Epithelial cell of esophagus (primary cell): Measurements from ENCODE around the gene FEZF2.

Experiments used
- DNase-seq: peaks from one replicate; pipeline ENCODE4 v3.0.0; 2010; ENCODE audit warnings: low read depth
- H3K4me3 ChIP-seq: 2 replicates; pipeline ENCODE4 v1.5.1; 2011; ENCODE audit warnings: mild to moderate bottlenecking, low read length, control low read depth
- CTCF ChIP-seq: IDR thresholded peaks from 2 replicates; pipeline ENCODE4 v1.5.1; 2011; ENCODE audit warnings: low read depth, mild to moderate bottlenecking, low read length, control low read depth, inconsistent platforms; ENCODE audit not compliant: insufficient read depth; ENCODE audit errors: missing control alignments

The FEZF2 gene

DNA sequence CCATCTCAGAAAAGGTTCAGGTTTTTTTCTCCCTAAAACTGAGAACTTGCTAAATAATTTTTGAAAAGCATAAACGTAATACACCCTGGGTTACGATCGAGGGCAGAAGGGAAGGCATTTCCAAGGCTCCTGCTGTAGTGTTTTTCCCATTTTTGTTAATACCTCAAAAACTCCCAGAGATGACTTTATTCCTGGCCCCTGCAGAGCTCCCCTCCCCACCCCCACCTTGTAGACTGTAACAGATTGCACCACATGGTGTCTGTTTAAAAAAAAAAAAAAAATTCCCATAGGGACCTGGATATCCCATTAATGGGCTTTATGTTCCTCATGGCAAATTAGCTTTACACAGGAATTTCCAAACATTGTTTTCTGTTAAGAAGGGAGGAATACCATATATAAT is 38.2 kb downstream of the FEZF2 start:
- DNase-seq, result no peak
- H3K4me3 ChIP-seq, result no peak overlapping the region
- TF ChIP-seq CTCF, result no peak

DNA sequence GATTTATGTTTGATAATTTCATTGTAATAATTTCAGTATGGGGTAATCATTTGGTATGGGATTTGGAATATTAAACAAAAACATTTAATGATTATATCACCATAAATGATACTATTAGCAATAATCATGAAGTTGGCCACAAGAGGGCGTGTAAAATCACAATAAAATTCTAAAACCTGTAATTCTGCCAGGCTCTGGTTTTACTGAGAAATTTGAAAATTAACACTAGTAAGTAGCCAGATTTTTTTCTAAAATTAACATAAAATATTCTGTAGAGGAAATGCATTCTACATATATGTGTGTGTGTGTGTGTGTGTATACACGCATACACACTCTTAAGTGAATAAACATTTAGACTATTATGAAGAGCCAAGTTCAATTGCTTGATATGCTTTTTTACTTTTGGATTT is 40.5 kb downstream of the FEZF2 start:
- DNase-seq, result peak; percentile 26
- TF ChIP-seq CTCF, result peak; percentile 42
- no peak overlapping the region for H3K4me3 ChIP-seq

DNA sequence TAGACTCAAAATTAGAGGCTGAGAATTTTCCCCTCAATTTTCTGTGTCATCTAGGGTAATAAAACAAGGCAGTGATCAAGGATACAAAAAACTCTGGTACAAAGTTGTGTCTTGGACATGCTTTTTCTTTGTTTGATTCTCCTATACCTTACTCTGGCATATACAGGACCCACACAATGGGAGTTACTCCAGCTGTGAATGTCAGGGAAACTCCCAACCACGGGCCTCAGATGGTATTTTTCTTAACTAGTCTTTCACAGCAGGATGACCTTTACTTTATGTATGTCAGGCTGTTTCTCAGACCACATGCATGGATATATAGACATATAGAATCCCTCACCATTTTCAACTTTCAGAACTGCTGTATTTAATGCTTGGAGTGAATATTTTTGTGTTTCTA is 41.3 kb downstream of the FEZF2 start:
- no peak for TF ChIP-seq CTCF
- no peak for DNase-seq
- H3K4me3 ChIP-seq, result no peak overlapping the region

DNA sequence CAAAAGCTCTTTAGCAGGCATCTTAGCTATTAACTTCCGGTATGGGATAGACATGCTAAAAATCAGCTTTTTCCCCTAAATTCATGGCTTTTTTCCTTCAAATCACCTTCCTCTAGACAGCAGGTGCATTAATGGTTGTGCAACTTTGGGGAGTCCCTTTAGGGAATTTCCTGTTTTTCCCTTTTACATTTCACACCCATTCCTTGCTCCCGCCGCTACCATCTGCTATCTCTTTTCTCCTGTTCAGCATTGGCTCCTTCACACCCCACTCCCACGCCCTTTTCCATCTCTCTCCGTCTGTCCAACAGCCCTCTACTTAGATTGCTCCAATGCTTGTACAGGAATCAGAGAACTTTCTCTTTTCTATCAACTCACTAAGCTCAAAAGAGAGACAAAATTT is 43.4 kb downstream of the FEZF2 start:
- H3K4me3 ChIP-seq, result no peak overlapping the region
- DNase-seq, result no peak
- TF ChIP-seq CTCF, result no peak

GRCh38 chr3:62325896-62326295 is 47.5 kb downstream of the FEZF2 start:
- peak; percentile 34 for DNase-seq
- no peak for TF ChIP-seq CTCF
- no peak overlapping the region for H3K4me3 ChIP-seq

DNA sequence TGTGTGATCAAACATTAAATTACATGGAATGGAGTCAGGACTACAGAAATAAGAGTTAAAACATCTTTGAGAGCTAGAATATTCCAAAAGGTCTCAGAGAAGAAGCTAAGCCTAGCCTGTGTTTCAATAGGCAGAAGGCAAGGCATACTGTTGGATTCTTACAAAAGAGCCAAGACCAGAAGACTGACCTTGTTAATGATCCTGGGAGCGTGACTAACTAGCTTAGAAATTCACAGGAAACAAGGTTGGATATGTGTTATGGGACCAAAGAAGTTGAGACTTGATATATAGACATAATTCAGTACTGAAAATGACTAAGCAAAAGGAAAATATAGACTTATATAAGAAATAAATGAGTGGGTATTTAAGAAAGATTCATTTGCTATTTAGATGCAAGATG is 50.1 kb downstream of the FEZF2 start:
- no peak for TF ChIP-seq CTCF
- DNase-seq, result no peak
- no peak overlapping the region for H3K4me3 ChIP-seq
